ENCODE data around the gene TCFL5.
"Not testable (repeated sequence)": the region's sequence is repeated elsewhere in the genome, so short reads cannot be mapped to it uniquely, and the experiment has no call there.

Gene TCFL5

GRCh38 chr20:62879275-62880146, 17.9 kb upstream of the TCFL5 start:
- DNase-seq: no peak

GRCh38 chr20:62878244-62879038, 16.8 kb upstream of the TCFL5 start:
- no peak for DNase-seq

GRCh38 chr20:62876902-62877816, 15.5 kb upstream of the TCFL5 start:
- DNase-seq: no peak

GRCh38 chr20:62876501-62876901, 14.9 kb upstream of the TCFL5 start:
- DNase-seq: no peak

- no peak for DNase-seq
These were observed 14.1 kb upstream of the TCFL5 start for GRCh38 chr20:62875419-62876361.

GRCh38 chr20:62874964-62875344, 13.3 kb upstream of the TCFL5 start:
- no peak for DNase-seq

GRCh38 chr20:62873681-62874031, 12.0 kb upstream of the TCFL5 start:
- DNase-seq: not testable (repeated sequence)

- no peak for DNase-seq
These were observed 11.7 kb upstream of the TCFL5 start for GRCh38 chr20:62873280-62873679.

- no peak for DNase-seq
These were observed 11.2 kb upstream of the TCFL5 start for GRCh38 chr20:62872862-62873261.

GRCh38 chr20:62872184-62872847, 10.7 kb upstream of the TCFL5 start:
- no peak for DNase-seq

- DNase-seq: no peak
These were observed 2.6 kb upstream of the TCFL5 start for GRCh38 chr20:62864207-62864606.

- DNase-seq: no peak
These were observed 514 bp downstream of the TCFL5 start for GRCh38 chr20:62860924-62861691.

- DNase-seq: no peak
These were observed 1.2 kb downstream of the TCFL5 start for GRCh38 chr20:62860391-62860923.

- DNase-seq: no peak
These were observed 1.9 kb downstream of the TCFL5 start for GRCh38 chr20:62859721-62860120.

- no peak for DNase-seq
These were observed 3.4 kb downstream of the TCFL5 start for GRCh38 chr20:62858058-62858830.

- DNase-seq: no peak
These were observed 4.5 kb downstream of the TCFL5 start for GRCh38 chr20:62856931-62857619.

GRCh38 chr20:62855120-62855519, 6.5 kb downstream of the TCFL5 start:
- no peak for DNase-seq

GRCh38 chr20:62854121-62854520, 7.5 kb downstream of the TCFL5 start:
- no peak for DNase-seq

GRCh38 chr20:62853304-62853703, 8.3 kb downstream of the TCFL5 start:
- DNase-seq: not testable (repeated sequence)

Data from SIG-M5 (cell line).